ENCODE measurements around the gene UBE2U.

UBE2U gene

DNA sequence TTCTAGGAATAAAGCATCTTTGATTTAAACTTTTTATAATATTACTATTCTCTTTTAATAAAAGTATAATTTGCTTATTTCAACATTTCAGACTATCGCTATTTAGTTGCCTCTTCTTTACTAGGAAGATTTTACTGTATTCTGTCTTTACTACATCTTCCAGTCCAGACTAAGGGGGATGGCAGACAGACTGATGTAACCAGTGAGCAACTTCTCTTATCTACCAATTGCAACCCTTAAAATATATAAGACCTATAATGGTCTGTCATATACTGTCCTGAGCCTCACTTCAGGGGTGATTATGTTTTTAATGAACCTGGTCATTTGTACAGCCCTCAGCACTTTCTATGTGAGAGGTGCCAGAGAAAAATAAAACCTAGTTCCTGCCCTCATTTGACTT lies 87.0 kb downstream of the UBE2U start:
- no peak overlapping the region for H3K4me3 ChIP-seq
- no peak overlapping the region for H3K27ac ChIP-seq
- TF ChIP-seq, protein P1, sequence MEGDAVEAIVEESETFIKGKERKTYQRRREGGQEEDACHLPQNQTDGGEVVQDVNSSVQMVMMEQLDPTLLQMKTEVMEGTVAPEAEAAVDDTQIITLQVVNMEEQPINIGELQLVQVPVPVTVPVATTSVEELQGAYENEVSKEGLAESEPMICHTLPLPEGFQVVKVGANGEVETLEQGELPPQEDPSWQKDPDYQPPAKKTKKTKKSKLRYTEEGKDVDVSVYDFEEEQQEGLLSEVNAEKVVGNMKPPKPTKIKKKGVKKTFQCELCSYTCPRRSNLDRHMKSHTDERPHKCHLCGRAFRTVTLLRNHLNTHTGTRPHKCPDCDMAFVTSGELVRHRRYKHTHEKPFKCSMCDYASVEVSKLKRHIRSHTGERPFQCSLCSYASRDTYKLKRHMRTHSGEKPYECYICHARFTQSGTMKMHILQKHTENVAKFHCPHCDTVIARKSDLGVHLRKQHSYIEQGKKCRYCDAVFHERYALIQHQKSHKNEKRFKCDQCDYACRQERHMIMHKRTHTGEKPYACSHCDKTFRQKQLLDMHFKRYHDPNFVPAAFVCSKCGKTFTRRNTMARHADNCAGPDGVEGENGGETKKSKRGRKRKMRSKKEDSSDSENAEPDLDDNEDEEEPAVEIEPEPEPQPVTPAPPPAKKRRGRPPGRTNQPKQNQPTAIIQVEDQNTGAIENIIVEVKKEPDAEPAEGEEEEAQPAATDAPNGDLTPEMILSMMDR (IDR thresholded peaks at IDR 0.05), result no peak
- no peak for DNase-seq (ENCODE audit: low spot score)

DNA sequence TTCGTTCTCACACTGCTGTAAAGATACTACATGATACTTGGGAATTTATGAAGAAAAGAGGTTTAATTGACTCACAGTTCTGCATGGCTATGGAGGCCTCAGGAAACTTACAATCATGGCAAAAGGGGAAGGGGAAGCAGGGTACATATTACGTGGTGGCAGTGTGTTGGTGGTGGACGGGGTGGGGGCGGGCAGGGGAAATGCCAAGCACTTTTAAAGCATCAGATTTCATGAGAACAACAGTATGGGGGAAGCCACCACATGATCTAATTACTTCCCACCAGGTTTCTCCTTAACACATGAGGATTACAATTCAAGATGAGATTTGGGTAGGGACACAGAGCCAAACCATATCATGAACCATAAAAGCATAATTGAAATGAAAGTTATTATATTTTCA lies 88.5 kb downstream of the UBE2U start:
- H3K4me3 ChIP-seq, result no peak overlapping the region
- H3K27ac ChIP-seq, result no peak overlapping the region
- TF ChIP-seq, protein P1 (IDR thresholded peaks at IDR 0.05), result no peak
- DNase-seq (ENCODE audit: low spot score), result no peak

DNA sequence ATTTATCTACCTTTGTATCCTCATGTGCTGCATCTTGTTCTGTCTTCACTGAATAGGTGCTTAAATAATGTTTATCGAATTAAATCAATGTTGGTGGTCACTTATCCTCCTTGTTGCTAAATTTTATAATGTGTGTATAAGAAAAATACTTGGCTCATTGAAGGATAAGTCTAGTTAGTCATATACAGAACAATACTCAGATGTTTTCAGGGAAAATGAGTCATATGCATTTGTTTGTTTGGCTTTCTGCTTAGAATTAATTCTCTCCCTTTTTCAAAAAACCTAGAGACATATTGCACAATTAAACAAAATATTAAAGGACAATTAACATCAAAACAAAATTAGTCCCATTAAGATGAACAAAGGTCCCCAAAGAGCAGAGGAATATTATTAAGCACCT lies 89.0 kb downstream of the UBE2U start:
- TF ChIP-seq, protein P1 (IDR thresholded peaks at IDR 0.05), result no peak
- Histone ChIP-seq H3K4me3 (no peak overlapping the region), H3K27ac (no peak overlapping the region)
- DNase-seq (ENCODE audit: low spot score), result no peak

DNA sequence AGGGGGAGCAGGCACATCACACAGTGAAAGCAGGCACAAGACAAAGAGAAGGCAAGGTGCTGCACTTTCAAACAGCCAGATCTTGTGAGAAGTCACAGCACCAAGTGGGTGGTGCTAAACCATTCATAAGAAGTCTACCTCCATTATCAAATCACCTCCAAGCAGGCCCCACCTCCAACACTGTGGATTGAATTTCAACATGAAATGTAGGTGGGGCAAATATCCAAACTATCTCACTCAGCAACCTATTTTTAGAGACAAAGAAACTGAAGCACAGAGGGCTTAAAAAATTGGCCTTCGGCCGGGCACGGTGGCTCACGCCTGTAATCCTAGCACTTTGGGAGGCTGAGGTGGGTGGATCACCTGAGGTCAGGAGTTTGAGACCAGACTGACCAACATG lies 90.4 kb downstream of the UBE2U start:
- DNase-seq (ENCODE audit: low spot score), result no peak
- H3K27ac ChIP-seq, result no peak overlapping the region
- no peak overlapping the region for H3K4me3 ChIP-seq
- TF ChIP-seq, protein P1 (IDR thresholded peaks at IDR 0.05), result no peak

DNA sequence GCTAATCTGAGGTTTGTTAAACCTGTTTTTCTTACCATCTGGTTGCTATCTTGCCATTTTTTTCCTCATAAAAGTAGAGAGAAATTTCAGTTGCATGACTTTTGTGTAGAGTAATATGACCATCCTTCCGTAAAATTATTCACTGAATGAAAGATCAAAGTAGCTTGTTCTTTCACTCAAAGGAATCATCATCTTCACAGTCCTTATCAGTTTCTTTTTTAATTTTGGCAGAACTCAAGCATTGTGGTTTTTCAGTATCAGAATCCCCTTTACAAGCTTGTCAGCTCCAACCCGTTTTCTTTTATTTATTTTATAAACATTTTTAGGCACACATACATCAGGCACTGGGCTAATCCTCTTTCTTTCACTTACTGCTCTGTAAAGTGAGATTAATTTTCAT lies 91.7 kb downstream of the UBE2U start:
- TF ChIP-seq, protein P1 (IDR thresholded peaks at IDR 0.05), result no peak
- no peak for DNase-seq (ENCODE audit: low spot score)
- H3K27ac ChIP-seq, result no peak overlapping the region

DNA sequence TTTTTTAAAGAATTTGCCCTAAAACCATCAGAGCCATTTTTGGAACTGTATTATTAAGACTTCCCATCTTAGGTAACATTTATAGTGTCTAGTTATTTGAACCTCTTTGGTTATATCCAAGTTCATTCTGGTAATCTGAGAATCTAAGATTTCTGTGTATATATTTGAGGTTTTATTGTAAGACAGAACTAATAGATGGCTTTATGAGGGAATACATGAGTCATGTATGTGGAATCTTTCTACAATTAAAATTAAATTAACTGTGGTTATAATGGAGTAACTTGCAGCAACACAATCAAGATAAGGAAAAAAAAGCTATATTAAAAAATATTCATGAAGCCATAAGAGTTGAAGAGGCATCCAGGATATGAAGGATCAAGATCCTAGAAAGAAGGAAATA lies 92.1 kb downstream of the UBE2U start:
- TF ChIP-seq, protein P1 (IDR thresholded peaks at IDR 0.05), result no peak
- Histone ChIP-seq H3K4me3 (no peak overlapping the region), H3K27ac (no peak overlapping the region)
- DNase-seq (ENCODE audit: low spot score), result no peak

More for the DNA sequence above, 91.7 kb downstream of the UBE2U start:
- no peak overlapping the region for H3K4me3 ChIP-seq

DNA sequence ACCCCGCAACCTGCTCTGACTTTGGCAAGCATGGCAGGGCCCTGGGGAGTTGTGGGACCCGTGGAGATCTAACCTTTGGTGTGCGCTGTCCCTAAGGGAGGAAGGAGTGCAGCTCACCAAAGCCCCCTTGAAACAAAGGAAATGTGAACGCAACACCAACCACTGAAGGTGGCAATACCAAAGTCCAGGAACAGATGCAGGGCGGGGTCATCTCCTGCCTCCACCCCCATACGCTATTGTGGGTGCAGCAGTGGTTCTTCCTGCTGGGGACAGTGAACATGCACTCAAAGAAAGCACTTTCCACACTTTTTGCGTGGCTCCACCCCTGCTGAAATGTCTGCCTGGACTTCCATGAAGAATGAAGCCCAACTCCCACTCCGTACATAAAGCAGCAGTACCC lies 93.0 kb downstream of the UBE2U start:
- no peak overlapping the region for H3K4me3 ChIP-seq
- H3K27ac ChIP-seq, result no peak overlapping the region
- TF ChIP-seq, protein P1 (IDR thresholded peaks at IDR 0.05), result no peak
- DNase-seq (ENCODE audit: low spot score), result no peak

Measured in coronary artery (tissue), 2 donors.